Hypothalamus (tissue), 51 donors: Measurements from ENCODE around the gene TEX14.
A peak's percentile ranks its signal among the peaks of the same experiment; 100 is the strongest.
"Not testable (repeated sequence)": the region's sequence is repeated elsewhere in the genome, so short reads cannot be mapped to it uniquely, and the experiment has no call there.

Experiments
- DNase-seq, 51 donors: peaks; one replicate each; lab custom pipeline; 2025; lab: John Stamatoyannopoulos, UW

Gene TEX14

GRCh38 chr17:58615768-58616659 lies 75.8 kb downstream of the TEX14 start:
- DNase-seq, result no peak

GRCh38 chr17:58614859-58615459 lies 76.9 kb downstream of the TEX14 start:
- DNase-seq, result no peak

- DNase-seq, result no peak
These were observed 80.5 kb downstream of the TEX14 start for GRCh38 chr17:58611331-58611730.

GRCh38 chr17:58606934-58607333 lies 84.9 kb downstream of the TEX14 start:
- DNase-seq, result no peak

- no peak for DNase-seq
These were observed 85.9 kb downstream of the TEX14 start for GRCh38 chr17:58605986-58606385.

GRCh38 chr17:58605470-58605869 lies 86.4 kb downstream of the TEX14 start:
- no peak for DNase-seq

- no peak for DNase-seq
These were observed 89.9 kb downstream of the TEX14 start for GRCh38 chr17:58601976-58602375.

GRCh38 chr17:58597371-58597770 lies 94.5 kb downstream of the TEX14 start:
- DNase-seq, result no peak

- DNase-seq, result no peak
These were observed 96.6 kb downstream of the TEX14 start for GRCh38 chr17:58595194-58595792.

GRCh38 chr17:58593123-58593522 lies 98.7 kb downstream of the TEX14 start:
- DNase-seq, result no peak

GRCh38 chr17:58591455-58591854 lies 100.4 kb downstream of the TEX14 start:
- no peak for DNase-seq

GRCh38 chr17:58590377-58590776 lies 101.5 kb downstream of the TEX14 start:
- no peak for DNase-seq

GRCh38 chr17:58587713-58588117 lies 104.1 kb downstream of the TEX14 start:
- DNase-seq, result peak in 42 of 51 donors; percentile 1 to 77 (median 28)

GRCh38 chr17:58586009-58586644 lies 105.7 kb downstream of the TEX14 start:
- DNase-seq, result no peak

GRCh38 chr17:58585554-58585953 lies 106.3 kb downstream of the TEX14 start:
- peak in 1 of 51 donors; percentile 0 for DNase-seq

- no peak for DNase-seq
These were observed 108.4 kb downstream of the TEX14 start for GRCh38 chr17:58583486-58583885.

GRCh38 chr17:58582718-58583117 lies 109.1 kb downstream of the TEX14 start:
- DNase-seq, result not testable (repeated sequence)

- no peak for DNase-seq
These were observed 111.2 kb downstream of the TEX14 start for GRCh38 chr17:58580671-58581070.

- DNase-seq, result peak in 41 of 51 donors; percentile 1 to 85 (median 43)
These were observed 114.1 kb downstream of the TEX14 start for GRCh38 chr17:58577696-58578095.

- peak in 1 of 51 donors; percentile 13 for DNase-seq
These were observed 115.0 kb downstream of the TEX14 start for GRCh38 chr17:58576679-58577367.

- DNase-seq, result no peak
These were observed 116.3 kb downstream of the TEX14 start for GRCh38 chr17:58575511-58575910.
